Kasumi-1 (cell line): Measurements from ENCODE around the gene TMEM204.

Source experiments
- DNase-seq, 2 experiments: peaks; one replicate each; lab custom pipeline; 2025; lab: John Stamatoyannopoulos, UW

Gene TMEM204

GRCh38 chr16:1520461-1520860, 13.0 kb upstream of the TMEM204 start:
- no peak for DNase-seq

GRCh38 chr16:1523581-1524245, 9.8 kb upstream of the TMEM204 start:
- DNase-seq, result no peak

GRCh38 chr16:1524366-1524765, 9.1 kb upstream of the TMEM204 start:
- no peak for DNase-seq

- no peak for DNase-seq
These were observed 7.4 kb upstream of the TMEM204 start for GRCh38 chr16:1525871-1526607.

- DNase-seq, result peak; percentile 18 to 24
These were observed 6.6 kb upstream of the TMEM204 start for GRCh38 chr16:1526608-1527555.

- DNase-seq, result no peak
These were observed 5.3 kb upstream of the TMEM204 start for GRCh38 chr16:1527836-1528811.

- no peak for DNase-seq
These were observed 4.4 kb upstream of the TMEM204 start for GRCh38 chr16:1528921-1529537.

GRCh38 chr16:1530349-1530882, 3.0 kb upstream of the TMEM204 start:
- no peak for DNase-seq

- DNase-seq, result no peak
These were observed 2.4 kb upstream of the TMEM204 start for GRCh38 chr16:1530883-1531637.

GRCh38 chr16:1531638-1531910, 1.9 kb upstream of the TMEM204 start:
- no peak for DNase-seq

GRCh38 chr16:1532081-1532760, 1.2 kb upstream of the TMEM204 start:
- no peak for DNase-seq

GRCh38 chr16:1532771-1533170, 695 bp upstream of the TMEM204 start:
- no peak for DNase-seq

- DNase-seq, result no peak
These were observed 855 bp downstream of the TMEM204 start for GRCh38 chr16:1534021-1535020.

GRCh38 chr16:1535391-1536291, 2.2 kb downstream of the TMEM204 start:
- DNase-seq, result no peak

- DNase-seq, result no peak
These were observed 3.1 kb downstream of the TMEM204 start for GRCh38 chr16:1536601-1537000.

- no peak for DNase-seq
These were observed 3.7 kb downstream of the TMEM204 start for GRCh38 chr16:1537138-1537577.

GRCh38 chr16:1537763-1538289, 4.4 kb downstream of the TMEM204 start:
- DNase-seq, result no peak
